ENCODE data around the gene KCNIP4. TPM values are rescaled to one million over a fixed set of nuclear protein-coding genes. Genes with fewer than 3 reads are reported as not detected.

The KCNIP4 gene
- total and polyA plus RNA-seq, 9 of the 15 experiments (the other 6 are each of a cell fraction or from before 2014, with no cell fraction given), result 0.25 to 0.41 TPM; not detected in 7

DNA sequence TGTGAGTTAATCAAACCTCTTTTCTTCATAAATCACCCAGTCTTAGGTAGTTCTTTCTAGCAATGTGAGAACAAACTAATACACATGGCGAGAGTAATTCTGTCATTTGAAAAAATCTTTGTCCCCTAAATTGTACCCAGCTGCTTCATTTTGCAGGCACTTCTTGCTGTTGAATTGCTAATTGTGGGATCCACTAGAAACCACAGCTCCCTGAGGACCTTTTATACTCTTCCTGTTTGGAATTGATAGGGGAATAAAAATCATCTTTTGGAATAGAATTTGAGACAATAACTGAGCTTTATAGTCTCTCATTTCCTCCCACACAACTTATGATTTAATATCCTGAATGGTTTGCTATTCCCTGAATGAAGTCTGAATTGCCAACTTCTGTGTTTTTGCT, 1078.1 kb downstream of the KCNIP4 start:
- CTCF ChIA-PET (ENCODE audit: low intra/inter-chr PET ratio), result no interaction called here
- DNase-seq (ENCODE audit: extremely low read depth in 1 of 4, low spot score in 3 of 4), result no peak
- intact Hi-C loops (cut with micrococcal nuclease), result no loop called here

More for the DNA sequence above, 1078.1 kb downstream of the KCNIP4 start:
- in situ Hi-C loops (cut with MboI), result no loop called here
- no peak overlapping the region for H2AFZ ChIP-seq (ENCODE audit: low read depth, low read length)
- no peak overlapping the region for H3K4me2 ChIP-seq (ENCODE audit: insufficient read depth, low read length)
- no peak overlapping the region for H3K27ac ChIP-seq (ENCODE audit: extremely low read depth, low read depth, low read length)
- H3K9ac ChIP-seq (ENCODE audit: insufficient read depth in 1 of 2, low read depth in 2 of 2, low read length in 2 of 2), result no peak overlapping the region
- H3K79me2 ChIP-seq (ENCODE audit: control insufficient read depth, insufficient read depth, low read length), result no peaks in the 10 kb centered on the region
- WGBS (ENCODE audit: insufficient coverage, low coverage, missing lambda C conversion rate), result 0% methylated on average over 1 of the region's 1 CpG
- FAIRE-seq (no peak), ATAC-seq (no peak)
- TF ChIP-seq CBX3 (IDR thresholded peaks at IDR 0.05; ENCODE audit: borderline replicate concordance in 1 of 2, low read length in 2 of 2) (no peak), ZNF253 (CRISPR knock-in tag; conservative IDR thresholded peaks at IDR 0.05) (no peak), RUNX1 (IDR thresholded peaks at IDR 0.05; ENCODE audit: low read depth) (no peak), ZBTB17 (CRISPR knock-in tag; IDR thresholded peaks at IDR 0.05) (no peak), TSC22D4 (tag; IDR thresholded peaks at IDR 0.05) (no peak)
- TF ChIP-seq, protein P1, sequence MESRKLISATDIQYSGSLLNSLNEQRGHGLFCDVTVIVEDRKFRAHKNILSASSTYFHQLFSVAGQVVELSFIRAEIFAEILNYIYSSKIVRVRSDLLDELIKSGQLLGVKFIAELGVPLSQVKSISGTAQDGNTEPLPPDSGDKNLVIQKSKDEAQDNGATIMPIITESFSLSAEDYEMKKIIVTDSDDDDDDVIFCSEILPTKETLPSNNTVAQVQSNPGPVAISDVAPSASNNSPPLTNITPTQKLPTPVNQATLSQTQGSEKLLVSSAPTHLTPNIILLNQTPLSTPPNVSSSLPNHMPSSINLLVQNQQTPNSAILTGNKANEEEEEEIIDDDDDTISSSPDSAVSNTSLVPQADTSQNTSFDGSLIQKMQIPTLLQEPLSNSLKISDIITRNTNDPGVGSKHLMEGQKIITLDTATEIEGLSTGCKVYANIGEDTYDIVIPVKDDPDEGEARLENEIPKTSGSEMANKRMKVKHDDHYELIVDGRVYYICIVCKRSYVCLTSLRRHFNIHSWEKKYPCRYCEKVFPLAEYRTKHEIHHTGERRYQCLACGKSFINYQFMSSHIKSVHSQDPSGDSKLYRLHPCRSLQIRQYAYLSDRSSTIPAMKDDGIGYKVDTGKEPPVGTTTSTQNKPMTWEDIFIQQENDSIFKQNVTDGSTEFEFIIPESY (CRISPR knock-in tag; IDR thresholded peaks at IDR 0.05), result no peak
- TF ChIP-seq, protein P2, sequence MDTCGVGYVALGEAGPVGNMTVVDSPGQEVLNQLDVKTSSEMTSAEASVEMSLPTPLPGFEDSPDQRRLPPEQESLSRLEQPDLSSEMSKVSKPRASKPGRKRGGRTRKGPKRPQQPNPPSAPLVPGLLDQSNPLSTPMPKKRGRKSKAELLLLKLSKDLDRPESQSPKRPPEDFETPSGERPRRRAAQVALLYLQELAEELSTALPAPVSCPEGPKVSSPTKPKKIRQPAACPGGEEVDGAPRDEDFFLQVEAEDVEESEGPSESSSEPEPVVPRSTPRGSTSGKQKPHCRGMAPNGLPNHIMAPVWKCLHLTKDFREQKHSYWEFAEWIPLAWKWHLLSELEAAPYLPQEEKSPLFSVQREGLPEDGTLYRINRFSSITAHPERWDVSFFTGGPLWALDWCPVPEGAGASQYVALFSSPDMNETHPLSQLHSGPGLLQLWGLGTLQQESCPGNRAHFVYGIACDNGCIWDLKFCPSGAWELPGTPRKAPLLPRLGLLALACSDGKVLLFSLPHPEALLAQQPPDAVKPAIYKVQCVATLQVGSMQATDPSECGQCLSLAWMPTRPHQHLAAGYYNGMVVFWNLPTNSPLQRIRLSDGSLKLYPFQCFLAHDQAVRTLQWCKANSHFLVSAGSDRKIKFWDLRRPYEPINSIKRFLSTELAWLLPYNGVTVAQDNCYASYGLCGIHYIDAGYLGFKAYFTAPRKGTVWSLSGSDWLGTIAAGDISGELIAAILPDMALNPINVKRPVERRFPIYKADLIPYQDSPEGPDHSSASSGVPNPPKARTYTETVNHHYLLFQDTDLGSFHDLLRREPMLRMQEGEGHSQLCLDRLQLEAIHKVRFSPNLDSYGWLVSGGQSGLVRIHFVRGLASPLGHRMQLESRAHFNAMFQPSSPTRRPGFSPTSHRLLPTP (IDR thresholded peaks at IDR 0.05; ENCODE audit: borderline replicate concordance, extremely low read depth, insufficient read length), result no peak
- no peaks in the 10 kb centered on the region for H3K9me3 ChIP-seq (replicated peaks; ENCODE audit: control insufficient read depth, insufficient read depth, low read depth, low read length)
- H3K9me1 ChIP-seq (ENCODE audit: control insufficient read depth, insufficient read depth, low read length), result no peaks in the 10 kb centered on the region
- H3K4me3 ChIP-seq, result no peak overlapping the region
- no peaks in the 10 kb centered on the region for H4K20me1 ChIP-seq (replicated peaks; ENCODE audit: control insufficient read depth, insufficient read depth, low read length)
- POLR2A ChIA-PET, result no interaction called here
- no peaks in the 10 kb centered on the region for H3K27me3 ChIP-seq (ENCODE audit: control insufficient read depth in 2 of 2, insufficient read depth in 2 of 2, low read length in 2 of 2)
- no peaks in the 10 kb centered on the region for H3K36me3 ChIP-seq (ENCODE audit: control insufficient read depth, insufficient read depth, low read length)
- H3K4me1 ChIP-seq (replicated peaks in 1 of 2; ENCODE audit: control insufficient read depth in 2 of 2, insufficient read depth in 2 of 2, low read length in 2 of 2), result no peaks in the 10 kb centered on the region
- BruUV-seq (replicated peaks), result no TSS peak
